Activated naive CD4-positive, alpha-beta T cell treated with anti-CD3 and anti-CD28 coated beads for 36 hours (primary cell): ENCODE results near the gene CABLES2. TPM values are rescaled to one million over a fixed set of nuclear protein-coding genes. Genes with fewer than 3 reads are reported as not detected.
A peak's percentile ranks its signal among the peaks of the same experiment; 100 is the strongest.

Source experiments
- CTCF ChIA-PET: fragments of 350-600 bp; sonication (Branson Sonifier 250); formaldehyde crosslinking; loops from one replicate; lab custom pipeline; 2021; ENCODE audit warnings: antibody characterized with exemption; lab: Charles Lee
- DNase-seq: peaks from one replicate; pipeline ENCODE4 v3.0.0-alpha.2; 2020
- H3K27ac Mint-ChIP-seq: one replicate; pipeline ENCODE4 v1.8.0; 2021; ENCODE audit warnings: mild to moderate bottlenecking, mixed read lengths
- H3K27me3 Mint-ChIP-seq: one replicate; pipeline ENCODE4 v1.8.0; 2021; ENCODE audit warnings: low read depth, mixed read lengths
- H3K36me3 Mint-ChIP-seq: one replicate; pipeline ENCODE4 v1.8.0; 2021; ENCODE audit warnings: low read depth, mixed read lengths
- H3K4me1 Mint-ChIP-seq: one replicate; pipeline ENCODE4 v1.8.0; 2021; ENCODE audit warnings: low read depth, mixed read lengths
- H3K4me3 Mint-ChIP-seq: one replicate; pipeline ENCODE4 v1.8.0; 2021; ENCODE audit warnings: mild to moderate bottlenecking, moderate library complexity, mixed read lengths
- H3K9me3 Mint-ChIP-seq: one replicate; pipeline ENCODE4 v1.8.0; 2021; ENCODE audit warnings: mixed read lengths
- intact Hi-C: fragments of 100-400 bp; cut with micrococcal nuclease; formaldehyde crosslinking; loops from one replicate; pipeline ENCODE4 v1.15.1; 2023
- total RNA-seq, 2 experiments: library from RNA; stranded (reverse); gene quantifications; one replicate each; pipeline ENCODE4 v1.2.3, GENCODE V29; 2021

CABLES2 gene, protein sequence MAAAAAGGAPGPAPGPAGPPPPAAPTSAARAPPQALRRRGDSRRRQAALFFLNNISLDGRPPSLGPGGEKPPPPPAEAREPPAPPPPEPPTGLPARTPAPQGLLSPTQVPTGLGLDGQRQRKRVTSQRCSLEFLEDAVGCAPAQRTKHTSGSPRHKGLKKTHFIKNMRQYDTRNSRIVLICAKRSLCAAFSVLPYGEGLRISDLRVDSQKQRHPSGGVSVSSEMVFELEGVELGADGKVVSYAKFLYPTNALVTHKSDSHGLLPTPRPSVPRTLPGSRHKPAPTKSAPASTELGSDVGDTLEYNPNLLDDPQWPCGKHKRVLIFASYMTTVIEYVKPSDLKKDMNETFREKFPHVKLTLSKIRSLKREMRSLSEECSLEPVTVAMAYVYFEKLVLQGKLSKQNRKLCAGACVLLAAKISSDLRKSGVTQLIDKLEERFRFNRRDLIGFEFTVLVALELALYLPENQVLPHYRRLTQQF
- total RNA-seq: 1 to 10 TPM; 3.6 to 5.1 TPM

DNA sequence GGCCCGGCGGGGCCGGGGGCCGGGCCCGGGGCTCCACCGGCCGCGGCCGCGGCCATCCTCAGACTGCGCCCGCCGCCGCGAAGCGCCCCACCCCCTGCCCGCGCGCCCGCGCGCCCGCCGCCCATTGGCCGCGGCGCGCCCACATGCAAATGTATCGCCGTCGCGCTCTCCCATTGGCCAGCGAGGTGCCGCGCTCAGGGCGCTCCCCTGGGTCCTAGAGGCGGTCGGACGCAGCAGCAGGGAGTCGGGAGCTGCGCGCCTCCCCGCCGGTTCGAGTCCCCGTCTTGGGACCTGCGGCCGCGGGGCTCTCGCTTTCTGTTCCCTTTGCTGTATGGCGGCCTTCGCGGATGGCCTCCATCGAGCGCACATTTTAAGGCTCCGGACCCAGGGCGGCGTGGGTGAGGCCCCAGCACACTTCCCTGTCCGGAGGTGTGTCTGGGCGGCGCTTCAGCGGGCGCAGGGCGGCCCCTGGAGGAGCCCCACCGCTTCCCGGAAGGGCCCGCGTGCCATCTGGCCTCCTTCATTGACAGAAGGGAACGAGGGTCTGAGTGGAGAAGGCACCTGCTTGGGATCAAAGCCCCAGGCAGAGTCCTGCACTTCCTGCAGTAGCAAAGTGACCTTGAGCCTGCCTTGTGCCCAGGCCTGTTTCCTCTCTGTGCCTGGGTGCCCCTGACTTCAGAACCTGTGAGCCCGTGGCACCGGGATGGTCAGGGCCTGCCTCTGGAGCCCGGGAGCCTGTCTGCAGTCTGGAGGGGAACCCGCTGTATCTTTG, at the start of gene CABLES2:
CABLES2 (minus strand) TSS at position 65 of the 772 bp plus-strand sequence; CDS start at position 56, 9 bp downstream.
- intact Hi-C loops: loop anchor here (1.0 to 5.0 kb wide), 5 partner anchors 95 to 400 kb away; partner anchors contain the start of gene ADRM1
- DNase-seq: peak; percentile 94
- peaks cover 31% of the 10 kb centered on the region for H3K4me1 Mint-ChIP-seq
- CTCF ChIA-PET: no interaction called here
- H3K9me3 Mint-ChIP-seq: no peaks in the 10 kb centered on the region
- no peaks in the 10 kb centered on the region for H3K27me3 Mint-ChIP-seq
- H3K4me3 Mint-ChIP-seq: peak within 1 kb of the TSS; percentile 78
- no peaks in the 10 kb centered on the region for H3K36me3 Mint-ChIP-seq
- H3K27ac Mint-ChIP-seq: peak within 1 kb of the TSS; percentile 80

DNA sequence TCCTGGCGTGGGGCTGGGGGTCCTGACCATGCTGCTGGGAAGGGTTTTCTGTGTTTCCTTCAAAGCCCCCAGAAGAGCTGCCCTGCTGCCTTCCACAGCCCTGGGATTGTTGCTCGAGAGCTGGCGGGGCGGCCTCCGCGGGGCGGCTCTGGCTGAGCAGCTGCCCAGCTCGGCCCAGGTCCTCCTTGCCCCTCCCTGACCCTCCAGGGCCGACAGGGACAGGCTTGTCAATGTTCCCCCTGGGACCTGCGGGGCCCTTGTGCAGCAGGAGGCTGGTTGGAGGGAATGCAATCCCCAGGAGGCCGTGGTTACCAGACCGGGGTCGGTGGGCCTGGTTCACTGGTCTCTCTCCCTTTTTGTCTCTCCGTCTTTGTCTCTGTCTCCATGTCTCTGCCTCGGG, 48.8 kb upstream of the CABLES2 start:
- H3K27ac Mint-ChIP-seq: no peak overlapping the region
- no peak overlapping the region for H3K4me3 Mint-ChIP-seq
- no peaks in the 10 kb centered on the region for H3K36me3 Mint-ChIP-seq
- no peaks in the 10 kb centered on the region for H3K9me3 Mint-ChIP-seq
- DNase-seq: no peak
- CTCF ChIA-PET: no interaction called here
- no peaks in the 10 kb centered on the region for H3K4me1 Mint-ChIP-seq
- peaks cover 3% of the 10 kb centered on the region for H3K27me3 Mint-ChIP-seq
- intact Hi-C loops: no loop called here

DNA sequence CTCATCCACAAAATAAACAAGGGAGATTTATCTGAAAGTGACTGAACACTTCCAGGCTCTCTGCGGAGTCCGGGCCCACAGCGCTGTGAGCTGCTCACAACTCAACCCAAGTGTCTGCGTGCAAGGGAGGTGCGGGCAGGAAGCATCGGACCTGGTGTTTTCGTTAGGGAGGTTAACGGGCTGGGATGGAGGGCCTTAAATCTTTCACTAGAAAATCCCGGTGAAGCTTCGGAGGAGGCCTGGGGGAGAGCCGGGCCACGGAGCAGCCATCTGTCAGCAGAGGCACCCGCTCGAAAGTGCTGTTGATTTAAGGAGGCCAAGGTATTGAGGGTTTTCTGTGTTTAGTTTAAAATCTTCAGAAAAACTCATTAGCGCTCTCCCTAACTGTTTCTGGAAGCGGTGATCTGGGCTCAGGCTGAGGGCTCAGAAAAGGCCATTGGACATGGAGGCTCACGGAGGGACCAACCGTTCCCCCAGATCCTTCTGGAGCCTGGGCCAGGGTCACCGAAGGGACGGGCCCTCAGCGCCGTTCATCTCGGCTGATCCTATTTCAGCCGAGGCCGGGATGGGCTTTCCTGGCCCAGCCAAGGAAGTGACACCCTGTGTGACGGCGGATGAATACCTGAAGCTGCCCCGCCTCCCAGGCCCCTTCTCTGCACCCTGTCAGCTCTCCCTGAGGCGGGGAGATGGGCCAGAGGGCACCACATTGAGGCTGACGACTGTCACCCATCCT, 48.0 kb upstream of the CABLES2 start:
- no peak for DNase-seq
- H3K27me3 Mint-ChIP-seq: peaks cover 3% of the 10 kb centered on the region
- no peaks in the 10 kb centered on the region for H3K9me3 Mint-ChIP-seq
- CTCF ChIA-PET: no interaction called here
- intact Hi-C loops: no loop called here
- no peak overlapping the region for H3K27ac Mint-ChIP-seq
- H3K36me3 Mint-ChIP-seq: no peaks in the 10 kb centered on the region
- H3K4me1 Mint-ChIP-seq: no peaks in the 10 kb centered on the region
- no peak overlapping the region for H3K4me3 Mint-ChIP-seq

DNA sequence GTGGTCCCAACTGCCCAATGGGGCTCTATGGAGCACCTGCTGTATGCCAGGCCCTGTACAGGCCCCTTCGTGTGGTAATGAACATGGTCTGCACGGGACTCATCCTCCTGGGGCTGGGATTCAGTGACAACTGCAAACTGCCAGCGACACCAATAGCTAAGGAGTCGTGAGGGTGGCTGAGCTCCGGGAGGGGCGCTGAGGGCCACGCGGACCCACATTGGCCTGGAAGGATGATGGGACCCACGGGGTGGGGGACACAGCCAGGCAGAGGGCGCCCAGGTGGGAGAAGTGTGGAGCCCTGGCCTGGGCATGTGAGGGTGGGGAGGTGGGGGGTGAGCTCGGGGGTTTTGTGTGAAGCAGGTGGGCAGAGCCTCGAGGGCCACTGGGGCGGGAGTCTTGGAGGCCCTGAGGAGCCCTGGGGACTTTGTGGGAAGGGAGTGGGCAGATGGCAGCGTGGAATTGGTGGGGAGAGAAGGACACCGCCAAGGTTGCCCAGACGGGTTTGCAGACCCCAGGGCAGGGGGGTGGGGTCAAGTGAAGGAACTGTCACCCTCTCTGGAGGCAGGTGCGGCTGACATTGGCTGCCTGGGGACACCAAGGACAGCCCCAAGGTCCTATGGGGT, 46.2 kb upstream of the CABLES2 start:
- no peaks in the 10 kb centered on the region for H3K4me1 Mint-ChIP-seq
- H3K9me3 Mint-ChIP-seq: no peaks in the 10 kb centered on the region
- no peak overlapping the region for H3K27ac Mint-ChIP-seq
- peaks cover 4% of the 10 kb centered on the region for H3K27me3 Mint-ChIP-seq
- CTCF ChIA-PET: no interaction called here
- no peak for DNase-seq
- no peak overlapping the region for H3K4me3 Mint-ChIP-seq
- intact Hi-C loops: no loop called here
- H3K36me3 Mint-ChIP-seq: no peaks in the 10 kb centered on the region

DNA sequence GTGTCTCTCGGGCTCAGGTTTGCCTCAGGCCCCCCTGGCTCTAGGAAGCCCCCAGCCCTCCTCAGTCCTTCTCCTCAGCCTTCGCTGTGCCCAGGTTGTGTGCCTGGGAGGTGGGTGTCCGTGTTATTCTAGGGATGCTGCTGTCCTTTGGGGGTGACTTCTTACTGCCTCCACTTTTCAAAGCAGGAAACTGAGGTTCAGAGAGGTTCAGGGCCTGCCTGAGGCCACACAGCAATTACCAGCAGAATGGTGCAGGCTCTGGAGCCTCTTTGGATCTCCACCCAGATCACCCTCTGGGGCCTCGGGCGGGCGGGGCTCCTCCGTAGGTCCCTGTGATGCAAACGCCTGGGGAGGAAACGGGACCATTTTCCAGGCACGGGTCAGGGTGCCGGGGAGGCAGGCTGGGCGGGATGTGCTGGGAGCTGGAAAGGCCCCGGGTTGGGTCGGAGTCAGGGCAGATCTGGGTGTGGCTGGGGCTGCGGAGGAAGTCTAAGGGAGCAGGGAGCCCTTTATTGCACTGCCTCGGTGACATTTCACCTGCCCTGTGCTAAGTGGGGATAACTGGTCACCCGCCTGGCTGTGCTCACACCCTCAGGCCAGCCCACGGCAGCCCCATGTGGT, 45.5 kb upstream of the CABLES2 start:
- no peaks in the 10 kb centered on the region for H3K9me3 Mint-ChIP-seq
- peaks cover 8% of the 10 kb centered on the region for H3K27me3 Mint-ChIP-seq
- intact Hi-C loops: no loop called here
- H3K27ac Mint-ChIP-seq: no peak overlapping the region
- no peak for DNase-seq
- H3K4me1 Mint-ChIP-seq: no peaks in the 10 kb centered on the region
- CTCF ChIA-PET: no interaction called here
- no peaks in the 10 kb centered on the region for H3K36me3 Mint-ChIP-seq
- H3K4me3 Mint-ChIP-seq: no peak overlapping the region

DNA sequence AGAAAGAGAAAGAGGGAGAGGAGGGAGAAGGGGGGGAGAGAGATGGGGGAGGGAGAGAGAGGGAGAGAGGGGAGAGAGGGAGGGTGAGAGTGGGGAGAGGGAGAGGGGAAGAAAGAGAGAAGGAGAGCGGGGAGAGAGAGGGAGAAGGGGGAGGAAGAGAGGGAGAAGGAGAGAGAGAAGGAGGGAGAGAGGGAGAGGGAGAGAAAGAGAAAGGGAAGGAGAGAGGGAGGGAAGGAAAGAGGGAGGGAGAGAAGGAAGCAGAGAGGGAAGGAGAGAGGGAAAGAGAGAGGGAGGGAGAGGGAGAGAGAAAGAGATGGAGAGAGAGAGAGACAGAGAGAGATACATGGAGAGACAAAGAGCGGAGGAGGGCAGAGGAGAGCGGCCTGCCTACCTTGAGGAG, 44.9 kb upstream of the CABLES2 start:
- Mint-ChIP-seq H3K27ac (no peak overlapping the region), H3K4me3 (no peak overlapping the region), H3K9me3 (no peaks in the 10 kb centered on the region), H3K27me3 (peaks cover 9% of the 10 kb centered on the region), H3K4me1 (no peaks in the 10 kb centered on the region), H3K36me3 (no peaks in the 10 kb centered on the region)
- intact Hi-C loops: no loop called here
- DNase-seq: no peak
- CTCF ChIA-PET: no interaction called here

DNA sequence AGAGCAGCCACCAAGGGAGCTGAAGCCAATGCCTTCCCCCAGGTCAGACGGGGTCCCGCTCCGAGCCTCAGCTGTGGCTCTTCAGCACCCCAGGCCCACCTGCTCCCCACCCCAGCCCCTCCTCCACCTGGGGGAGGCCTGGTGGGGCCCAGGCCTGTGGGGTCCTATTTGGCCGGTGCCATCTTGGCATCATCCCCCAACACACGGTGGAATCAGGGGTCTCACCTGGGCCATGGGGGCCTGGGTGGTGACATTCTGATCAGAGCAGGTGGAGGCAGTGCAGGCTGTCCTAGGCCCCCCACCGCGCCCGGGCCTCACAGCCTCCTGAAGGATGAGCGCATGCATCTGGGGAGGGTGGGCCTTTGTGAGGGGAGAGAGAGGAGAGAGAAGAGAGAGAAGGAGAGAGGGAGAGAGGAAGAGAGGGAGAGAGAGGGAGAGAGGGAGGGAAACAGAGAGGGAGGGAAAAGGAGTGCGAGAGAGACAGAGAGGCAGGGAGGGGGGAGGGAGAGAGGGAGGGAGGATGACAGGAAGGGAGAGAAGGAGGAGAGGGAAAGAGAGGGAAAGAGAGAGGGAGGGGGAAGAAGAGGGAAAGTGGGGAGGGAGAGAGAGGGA, 44.2 kb upstream of the CABLES2 start:
- intact Hi-C loops: no loop called here
- no peak for DNase-seq
- Mint-ChIP-seq H3K27ac (no peak overlapping the region), H3K9me3 (no peaks in the 10 kb centered on the region), H3K27me3 (peaks cover 11% of the 10 kb centered on the region), H3K36me3 (no peaks in the 10 kb centered on the region), H3K4me3 (no peak overlapping the region), H3K4me1 (no peaks in the 10 kb centered on the region)
- CTCF ChIA-PET: no interaction called here

DNA sequence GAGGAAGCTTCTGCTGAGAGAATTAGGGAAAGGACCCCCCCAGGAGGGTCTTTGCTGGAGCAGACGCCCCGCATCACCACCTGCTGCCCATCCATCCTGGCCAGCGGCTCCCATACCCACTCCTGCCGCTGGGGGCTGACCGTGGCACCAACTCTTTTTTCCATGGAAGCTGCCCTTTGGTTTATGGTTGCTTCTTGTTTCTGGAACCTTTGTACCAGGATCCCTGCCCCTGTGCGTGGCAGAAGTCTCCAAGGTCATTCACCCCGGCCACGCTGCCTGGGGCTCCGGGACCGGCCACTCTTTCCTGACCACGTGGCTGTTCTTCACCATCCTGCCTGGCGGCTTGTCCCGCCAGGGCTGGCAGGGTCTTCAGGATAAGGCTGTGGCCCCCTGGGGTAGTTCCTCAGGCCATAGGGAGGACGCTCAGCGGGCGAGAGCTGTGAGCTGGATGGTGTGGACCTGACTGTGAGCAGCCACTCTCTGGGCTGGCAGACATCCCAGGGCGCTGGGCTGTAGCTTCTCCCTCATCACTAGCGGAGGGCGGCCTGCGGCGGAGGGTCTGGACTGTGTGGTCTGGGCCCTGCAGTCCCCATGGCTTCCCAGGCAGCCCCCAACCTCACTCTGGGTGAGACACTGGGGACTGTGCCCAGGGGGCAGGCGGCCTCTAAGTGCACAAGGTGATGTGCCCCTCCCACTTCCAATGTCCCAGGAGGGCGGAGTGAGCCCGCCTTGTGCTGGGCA, 43.0 kb upstream of the CABLES2 start:
- Mint-ChIP-seq H3K9me3 (no peaks in the 10 kb centered on the region), H3K27ac (no peak overlapping the region), H3K36me3 (no peaks in the 10 kb centered on the region), H3K27me3 (peaks cover 11% of the 10 kb centered on the region), H3K4me1 (no peaks in the 10 kb centered on the region), H3K4me3 (no peak overlapping the region)
- intact Hi-C loops: no loop called here
- CTCF ChIA-PET: no interaction called here
- DNase-seq: no peak

DNA sequence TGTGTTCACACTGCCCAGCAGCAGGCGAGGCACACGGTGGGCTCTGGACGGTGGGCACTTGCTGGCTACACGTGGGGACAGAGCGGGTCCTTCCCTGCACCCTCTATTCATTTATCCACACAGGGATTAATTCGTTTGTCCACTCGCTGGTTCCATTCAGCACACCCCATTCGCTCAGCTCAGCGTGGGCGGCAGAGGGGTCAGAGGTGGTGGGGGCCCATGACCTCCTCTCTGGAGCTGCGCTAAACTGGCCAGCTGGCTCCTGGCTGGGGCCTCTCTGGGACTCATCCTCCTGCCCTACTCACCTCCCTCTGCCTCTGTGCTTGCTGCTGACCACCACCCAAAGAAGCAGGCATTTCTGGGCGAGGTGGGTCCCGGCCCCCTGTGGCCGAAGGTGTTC, 41.7 kb upstream of the CABLES2 start:
- H3K9me3 Mint-ChIP-seq: no peaks in the 10 kb centered on the region
- CTCF ChIA-PET: interaction anchor here (0.7 kb wide), 1 partner anchor 39 kb away, joined by 4 read pairs; no protein-coding TSS in a partner anchor
- no peak overlapping the region for H3K4me3 Mint-ChIP-seq
- peaks cover 11% of the 10 kb centered on the region for H3K27me3 Mint-ChIP-seq
- H3K4me1 Mint-ChIP-seq: no peaks in the 10 kb centered on the region
- intact Hi-C loops: no loop called here
- H3K27ac Mint-ChIP-seq: no peak overlapping the region
- H3K36me3 Mint-ChIP-seq: no peaks in the 10 kb centered on the region
- DNase-seq: no peak

DNA sequence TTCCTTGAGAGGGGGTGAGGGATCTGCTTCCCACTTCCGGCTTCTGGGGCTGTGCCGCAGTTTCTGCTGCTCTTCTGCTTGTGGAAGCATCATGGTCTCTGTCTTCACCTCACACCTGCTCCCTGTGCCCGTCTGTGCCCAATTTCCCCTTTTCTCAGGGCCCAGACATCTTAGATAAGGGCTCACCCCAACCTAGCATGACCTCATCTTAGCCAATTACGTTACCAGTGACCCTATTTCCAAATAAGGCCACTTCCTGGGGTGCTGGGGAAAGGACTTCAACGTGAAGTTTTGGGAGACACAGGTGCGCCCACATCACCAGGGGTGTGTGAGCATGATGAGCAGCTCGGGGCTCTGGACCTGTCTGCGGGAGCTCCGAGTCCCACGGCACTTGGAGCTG, 41.0 kb upstream of the CABLES2 start:
- CTCF ChIA-PET: interaction anchor here (0.7 kb wide), 1 partner anchor 38 kb away, joined by 4 read pairs; no protein-coding TSS in a partner anchor
- intact Hi-C loops: no loop called here
- peaks cover 11% of the 10 kb centered on the region for H3K27me3 Mint-ChIP-seq
- H3K27ac Mint-ChIP-seq: no peak overlapping the region
- DNase-seq: no peak
- H3K4me3 Mint-ChIP-seq: no peak overlapping the region
- no peaks in the 10 kb centered on the region for H3K9me3 Mint-ChIP-seq
- H3K4me1 Mint-ChIP-seq: no peaks in the 10 kb centered on the region
- no peaks in the 10 kb centered on the region for H3K36me3 Mint-ChIP-seq
